H1 (cell line): ENCODE results near the gene HYAL1. TPM values are rescaled to one million over a fixed set of nuclear protein-coding genes. Genes with fewer than 3 reads are reported as not detected.

Experiments
- BCL11A ChIP-seq, 2 experiments: IDR thresholded peaks; one replicate each; pipeline ENCODE4 v1.6.1; 2011; ENCODE audit warnings: low read depth in 2 of 2, low read length in 2 of 2, mild to moderate bottlenecking in 2 of 2
- CBX8 ChIP-seq: fragments of 300-800, 300-1000 bp; sonication (generic); IDR thresholded peaks from 2 replicates; pipeline ENCODE4 v1.7.1; 2016; ENCODE audit warnings: low read depth, low read length, borderline replicate concordance
- CREB1 ChIP-seq: IDR thresholded peaks from 2 replicates; pipeline ENCODE4 v1.6.1; 2012; ENCODE audit warnings: inconsistent platforms
- KDM1A ChIP-seq: fragments of 200-600, 300-600 bp; sonication (generic); IDR thresholded peaks from 2 replicates; pipeline ENCODE4 v1.7.1; 2016; ENCODE audit warnings: mild to moderate bottlenecking, low read length, borderline replicate concordance
- MAFK ChIP-seq: IDR thresholded peaks from 2 replicates; pipeline ENCODE4 v1.6.1; 2012; ENCODE audit warnings: low read depth, mild to moderate bottlenecking, improper control_type of control experiment, low read length
- NANOG ChIP-seq: IDR thresholded peaks from 2 replicates; pipeline ENCODE4 v1.6.1; 2011; ENCODE audit warnings: low read length, low read depth, mild to moderate bottlenecking, inconsistent platforms; ENCODE audit not compliant: insufficient read depth, poor library complexity, severe bottlenecking
- RAD21 ChIP-seq, 2 experiments: IDR thresholded peaks in 1 of 2; conservative IDR thresholded peaks in 1 of 2; 2 replicates each; pipeline ENCODE4 v1.6.1; 2011; ENCODE audit warnings: low read depth in 2 of 2, low read length in 2 of 2, improper control_type of control experiment in 1 of 2, inconsistent platforms in 1 of 2, mild to moderate bottlenecking in 1 of 2, moderate library complexity in 1 of 2
- RBBP5 ChIP-seq: IDR thresholded peaks from 2 replicates; pipeline ENCODE4 v1.7.1; 2012; ENCODE audit warnings: low read depth, mild to moderate bottlenecking, inconsistent platforms, low read length, moderate library complexity, borderline replicate concordance
- SAP30 ChIP-seq: fragments of 300-600 bp; sonication (generic); IDR thresholded peaks from 2 replicates; pipeline ENCODE4 v1.7.1; 2012; ENCODE audit warnings: low read length, moderate library complexity, mild to moderate bottlenecking, inconsistent platforms; ENCODE audit not compliant: insufficient read depth, insufficient replicate concordance
- SP4 ChIP-seq: IDR thresholded peaks from 2 replicates; pipeline ENCODE4 v1.6.1; 2012; ENCODE audit warnings: low read length, inconsistent platforms
- SUZ12 ChIP-seq: fragments of 200-600 bp; sonication (generic); IDR thresholded peaks from 2 replicates; pipeline ENCODE4 v1.6.1; 2012; ENCODE audit warnings: mild to moderate bottlenecking, inconsistent platforms, low read length, moderate library complexity, mixed read lengths
- TAF7 ChIP-seq: optimal IDR thresholded peaks from 2 replicates; pipeline ENCODE3; 2011; ENCODE audit warnings: low read depth, mild to moderate bottlenecking, inconsistent platforms, low read length, moderate library complexity, borderline replicate concordance
- TCF12 ChIP-seq: IDR thresholded peaks from 2 replicates; pipeline ENCODE4 v1.6.1; 2011; ENCODE audit warnings: low read depth, mild to moderate bottlenecking, low read length
- TEAD4 ChIP-seq: IDR thresholded peaks from 2 replicates; pipeline ENCODE4 v1.6.1; 2012; ENCODE audit warnings: low read depth, low read length, inconsistent platforms, mixed read lengths
- polyA plus RNA-seq, 7 experiments: library from polyadenylated mRNA; depleted of rRNA in 3 of 7; stranded (reverse) in 5 of 7; unstranded in 2 of 7; fragments of >200 nt in 5 of 7; fragments of 200-250 nt in 2 of 7; gene quantifications; 1 replicate in 5 of 7; 2 replicates in 1 of 7; 4 replicates in 1 of 7; pipeline versions ENCODE4 v1.2.1 to v1.2.3, GENCODE V29; 2011 to 2013; ENCODE audit warnings: missing spikeins in 2 of 7, mixed read lengths in 2 of 7
- total RNA-seq: library from RNA; stranded (reverse); fragmentation: NEBNext Ultra II Directional; extraction: Animal tissue kit (Norgen Biotek cat#: 25700); gene quantifications from 2 replicates; pipeline ENCODE4 v1.2.1, GENCODE V29; 2021
- TF ChIP-seq, protein P1 (sequence below): IDR thresholded peaks from 2 replicates; pipeline ENCODE4 v1.6.1; 2012; ENCODE audit warnings: low read length, inconsistent platforms
- TF ChIP-seq, protein P2 (sequence below): IDR thresholded peaks from 2 replicates; pipeline ENCODE4 v1.6.1; 2011; ENCODE audit warnings: low read depth, mild to moderate bottlenecking, low read length; ENCODE audit not compliant: insufficient read depth
- TF ChIP-seq, protein P3 (sequence below): IDR thresholded peaks from 2 replicates; pipeline ENCODE4 v1.6.1; 2011; ENCODE audit warnings: low read length, improper control_type of control experiment

The HYAL1 gene
- total and polyA plus RNA-seq, 2 of the 8 experiments (the other 6 are each of a cell fraction or from before 2014, with no cell fraction given), result 2.0 to 5.4 TPM

DNA sequence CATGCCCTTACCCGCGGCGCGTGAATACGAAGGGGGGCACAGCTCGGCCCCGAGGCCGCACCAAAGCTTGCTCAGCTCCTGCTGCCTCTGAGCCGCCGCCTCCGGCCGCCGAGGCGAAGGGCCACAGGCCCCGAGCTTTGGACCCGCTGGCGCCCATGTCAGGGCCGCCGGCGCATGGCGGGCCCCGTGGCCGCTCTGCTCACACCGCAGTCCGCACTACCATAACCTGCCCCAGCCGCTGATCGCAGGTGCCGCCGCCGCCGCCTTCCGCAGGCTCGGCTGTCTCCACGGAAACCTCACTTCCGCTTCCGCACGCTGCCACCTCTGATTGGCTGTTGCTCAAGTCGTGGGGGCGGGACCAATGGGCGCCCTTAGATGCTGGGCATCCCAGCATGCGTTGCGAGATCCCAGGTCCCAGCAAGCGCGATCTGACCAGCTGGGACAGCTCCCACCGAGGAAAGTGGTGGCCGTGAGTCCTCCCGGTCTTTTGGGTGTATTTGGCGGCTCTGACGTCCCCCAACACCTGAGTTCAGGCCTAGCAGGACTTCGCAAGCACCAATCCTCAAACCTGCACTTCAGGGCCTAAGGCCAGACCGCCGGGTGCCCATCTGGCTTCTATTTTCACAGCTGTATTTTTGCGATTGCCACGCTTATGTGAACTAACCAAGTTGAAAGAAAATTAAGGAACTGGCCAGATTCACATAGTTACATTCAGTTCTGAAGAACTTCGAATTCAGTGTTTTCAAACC lies 24.7 kb upstream of the HYAL1 start, which contains the start of gene TUSC2 (continued):
- TF ChIP-seq SAP30, result peak; percentile 27
- TF ChIP-seq RAD21 (IDR thresholded peaks at IDR 0.05 in 1 of 2, conservative IDR thresholded peaks at IDR 0.05 in 1 of 2; ENCODE audit: low read depth in 2 of 2, low read length in 2 of 2), result no peak
- 0 out of 2 replicates have a peak, but pooled peaks have one; percentile 39 for TF ChIP-seq TCF12
- peak; percentile 31 for TF ChIP-seq TAF7
- TF ChIP-seq, protein P1, sequence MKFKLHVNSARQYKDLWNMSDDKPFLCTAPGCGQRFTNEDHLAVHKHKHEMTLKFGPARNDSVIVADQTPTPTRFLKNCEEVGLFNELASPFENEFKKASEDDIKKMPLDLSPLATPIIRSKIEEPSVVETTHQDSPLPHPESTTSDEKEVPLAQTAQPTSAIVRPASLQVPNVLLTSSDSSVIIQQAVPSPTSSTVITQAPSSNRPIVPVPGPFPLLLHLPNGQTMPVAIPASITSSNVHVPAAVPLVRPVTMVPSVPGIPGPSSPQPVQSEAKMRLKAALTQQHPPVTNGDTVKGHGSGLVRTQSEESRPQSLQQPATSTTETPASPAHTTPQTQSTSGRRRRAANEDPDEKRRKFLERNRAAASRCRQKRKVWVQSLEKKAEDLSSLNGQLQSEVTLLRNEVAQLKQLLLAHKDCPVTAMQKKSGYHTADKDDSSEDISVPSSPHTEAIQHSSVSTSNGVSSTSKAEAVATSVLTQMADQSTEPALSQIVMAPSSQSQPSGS, result no peak
- TF ChIP-seq TEAD4, result no peak
- TF ChIP-seq SUZ12, result no peak
- no peak for TF ChIP-seq BCL11A (IDR thresholded peaks at IDR 0.05; ENCODE audit: low read depth in 2 of 2, low read length in 2 of 2)
- TF ChIP-seq SP4, result no peak
- TF ChIP-seq MAFK, result no peak
- TF ChIP-seq CBX8, result no peak
- TF ChIP-seq RBBP5, result peak; percentile 62; the same call in 1 of the 2 replicates
- TF ChIP-seq, protein P2, sequence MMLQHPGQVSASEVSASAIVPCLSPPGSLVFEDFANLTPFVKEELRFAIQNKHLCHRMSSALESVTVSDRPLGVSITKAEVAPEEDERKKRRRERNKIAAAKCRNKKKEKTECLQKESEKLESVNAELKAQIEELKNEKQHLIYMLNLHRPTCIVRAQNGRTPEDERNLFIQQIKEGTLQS, result no peak
- TF ChIP-seq, protein P3, sequence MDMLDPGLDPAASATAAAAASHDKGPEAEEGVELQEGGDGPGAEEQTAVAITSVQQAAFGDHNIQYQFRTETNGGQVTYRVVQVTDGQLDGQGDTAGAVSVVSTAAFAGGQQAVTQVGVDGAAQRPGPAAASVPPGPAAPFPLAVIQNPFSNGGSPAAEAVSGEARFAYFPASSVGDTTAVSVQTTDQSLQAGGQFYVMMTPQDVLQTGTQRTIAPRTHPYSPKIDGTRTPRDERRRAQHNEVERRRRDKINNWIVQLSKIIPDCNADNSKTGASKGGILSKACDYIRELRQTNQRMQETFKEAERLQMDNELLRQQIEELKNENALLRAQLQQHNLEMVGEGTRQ, result no peak
- peak; percentile 41 for TF ChIP-seq NANOG
- TF ChIP-seq KDM1A, result no peak
- peak; percentile 83 for TF ChIP-seq CREB1
